Activated CD8-positive, alpha-beta memory T cell treated with anti-CD3 and anti-CD28 coated beads for 4 hours (primary cell): ENCODE results near the gene MAPK6.

Source experiments
- DNase-seq, 2 donors: peaks; one replicate each; pipeline ENCODE4 v3.0.0-alpha.2; 2020; ENCODE audit warnings: low read depth in 2 of 2

The MAPK6 gene

GRCh38 chr15:52102463-52102862, 83.4 kb downstream of the MAPK6 start:
- DNase-seq, result no peak

- DNase-seq, result no peak
These were observed 84.5 kb downstream of the MAPK6 start for GRCh38 chr15:52103217-52104207.

GRCh38 chr15:52104532-52105004, 85.5 kb downstream of the MAPK6 start:
- no peak for DNase-seq

- DNase-seq, result no peak
These were observed 86.8 kb downstream of the MAPK6 start for GRCh38 chr15:52105846-52106245.

GRCh38 chr15:52106641-52107040, 87.6 kb downstream of the MAPK6 start:
- no peak for DNase-seq

GRCh38 chr15:52107238-52107637, 88.2 kb downstream of the MAPK6 start:
- no peak for DNase-seq

- DNase-seq, result no peak
These were observed 90.8 kb downstream of the MAPK6 start for GRCh38 chr15:52109559-52110451.

- DNase-seq, result no peak
These were observed 92.6 kb downstream of the MAPK6 start for GRCh38 chr15:52111517-52112202.

GRCh38 chr15:52112203-52112750, 93.3 kb downstream of the MAPK6 start:
- DNase-seq, result no peak

- no peak for DNase-seq
These were observed 94.2 kb downstream of the MAPK6 start for GRCh38 chr15:52113235-52113634.

GRCh38 chr15:52113708-52114107, 94.7 kb downstream of the MAPK6 start:
- DNase-seq, result no peak

GRCh38 chr15:52114261-52115055, 95.4 kb downstream of the MAPK6 start:
- no peak for DNase-seq

GRCh38 chr15:52115598-52116427, 96.8 kb downstream of the MAPK6 start:
- no peak for DNase-seq
